HG03045 (cell line): ENCODE data around the gene CDK14.

Experiments
- ATAC-seq: cut with Tn5 transposase; IDR thresholded peaks from one replicate; pipeline ENCODE4 v1.9.1; 2021; ENCODE audit warnings: mild to moderate bottlenecking, moderate library complexity; ENCODE audit not compliant: unreplicated experiment

CDK14 gene

DNA sequence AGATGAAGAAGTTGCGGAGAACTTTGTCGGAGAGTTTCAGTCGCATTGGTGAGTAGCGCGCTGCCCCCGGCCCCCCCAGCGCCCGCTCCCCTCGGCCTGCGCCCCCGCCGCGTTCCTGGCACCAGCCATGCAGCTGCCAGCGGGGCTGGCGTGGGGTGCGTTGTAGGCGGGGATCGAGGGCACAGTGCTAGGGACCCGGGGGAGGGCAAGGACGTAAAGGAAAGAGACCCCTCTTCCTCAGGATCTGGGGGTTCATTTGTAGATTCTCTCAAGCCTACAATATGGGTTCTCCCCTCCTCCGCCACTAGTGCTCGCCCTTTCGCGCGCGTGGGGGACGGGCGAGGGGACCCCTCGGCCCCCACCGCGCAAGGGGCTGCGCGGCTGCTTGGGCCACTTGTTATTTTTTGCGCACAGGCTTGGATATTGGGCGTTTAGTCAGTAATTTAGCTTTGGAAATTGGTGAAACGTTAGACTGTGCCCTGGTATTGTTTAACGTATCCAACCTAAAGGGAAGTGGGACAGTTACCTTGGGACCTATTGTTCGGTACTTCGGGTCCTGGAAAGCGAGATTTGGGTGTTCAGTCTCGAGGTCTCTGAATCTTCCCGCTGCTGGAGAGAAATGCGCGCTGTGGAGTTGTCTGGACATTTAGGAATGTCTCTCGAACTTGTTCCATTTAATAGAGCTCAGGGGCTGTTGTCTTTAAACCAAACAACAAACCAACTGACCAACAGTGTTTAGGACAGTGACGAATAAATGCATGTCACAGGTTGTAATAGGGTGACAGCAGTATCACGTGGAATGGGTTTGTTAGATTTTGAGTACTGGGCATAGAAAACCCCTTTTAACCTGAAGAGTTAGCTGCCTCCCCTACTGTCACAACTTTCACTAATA lies 796 bp downstream of the CDK14 start:
- peak; percentile 13 for ATAC-seq

DNA sequence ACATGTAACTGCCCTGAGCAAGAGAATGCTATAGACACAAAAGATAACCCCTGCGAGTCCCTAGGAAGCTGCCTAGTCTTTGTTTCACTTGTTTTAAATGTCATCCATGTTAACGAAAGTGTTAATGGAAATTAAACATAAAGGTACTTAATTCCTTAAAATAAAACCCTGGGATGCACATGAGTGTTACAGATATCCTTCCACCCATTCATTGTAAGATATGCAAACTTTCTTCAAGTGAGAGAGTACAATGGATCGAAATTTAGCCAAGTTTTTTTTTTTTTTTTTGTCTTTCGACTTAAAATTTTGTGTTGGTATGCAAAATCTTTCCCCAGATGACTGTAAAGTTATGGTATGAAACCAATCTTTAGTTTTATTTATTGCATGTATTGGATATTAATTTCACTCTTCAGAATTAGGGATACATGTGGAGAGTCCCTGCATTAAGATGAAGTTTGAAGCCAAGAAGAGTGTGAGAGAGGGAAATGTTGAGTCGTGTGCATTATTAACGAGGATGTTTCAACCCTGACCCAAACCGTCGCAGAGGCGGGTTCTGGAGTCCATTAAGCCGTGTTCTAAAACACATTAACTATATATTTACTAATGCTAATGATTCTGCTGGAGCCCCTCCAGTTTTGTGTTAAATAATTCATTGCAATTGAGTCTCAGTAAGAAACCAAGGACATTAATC lies 1.6 kb downstream of the CDK14 start:
- no peak for ATAC-seq

DNA sequence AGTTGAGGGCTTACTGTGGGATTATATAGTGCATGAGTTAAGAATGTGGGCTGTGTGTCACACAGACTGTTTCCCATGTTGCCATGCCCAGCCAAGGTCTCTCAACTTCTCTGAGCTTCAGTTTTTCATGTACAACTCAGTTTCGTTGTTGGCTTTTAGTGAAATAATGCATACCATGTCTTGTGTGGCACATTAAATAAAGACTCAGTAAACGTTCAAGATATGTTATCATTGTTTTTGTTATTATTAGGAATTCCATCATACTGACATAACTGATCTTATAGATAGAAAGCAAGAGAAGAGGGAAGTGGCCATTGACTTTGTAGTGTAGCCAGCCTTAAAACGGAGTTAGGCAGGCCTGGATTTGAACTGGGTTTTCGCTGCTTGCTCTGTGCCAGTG lies 2.9 kb downstream of the CDK14 start:
- ATAC-seq = no peak

DNA sequence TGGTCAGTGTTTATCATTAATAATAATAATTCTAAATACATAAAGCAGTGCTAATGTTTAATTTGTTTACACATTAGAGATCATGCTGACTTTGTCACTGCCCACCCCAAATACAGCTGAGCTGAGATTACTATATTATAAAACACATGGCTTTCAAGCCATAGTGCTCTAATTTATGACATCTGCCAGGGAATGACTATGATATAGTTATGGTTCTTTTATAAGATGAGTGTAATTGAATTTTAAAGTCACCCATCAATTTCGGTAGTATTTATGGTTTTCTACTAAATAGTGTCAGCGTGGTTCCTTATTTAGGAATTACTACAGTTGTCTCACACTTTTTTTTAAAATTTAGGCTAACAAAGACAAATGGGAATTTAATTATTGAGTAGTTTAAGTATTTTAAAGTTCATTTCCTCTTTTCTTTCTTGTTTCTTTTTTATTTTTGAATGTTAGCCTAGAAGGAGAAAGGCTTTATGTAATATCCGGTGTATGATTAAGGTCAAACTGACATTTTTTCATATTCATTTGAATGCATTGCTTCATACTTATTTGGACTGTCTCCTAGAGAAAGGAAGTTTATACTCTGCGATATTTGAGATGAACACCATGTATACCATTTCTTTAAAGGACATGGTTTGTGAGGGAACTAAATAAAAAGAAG lies 3.9 kb downstream of the CDK14 start:
- ATAC-seq = no peak

DNA sequence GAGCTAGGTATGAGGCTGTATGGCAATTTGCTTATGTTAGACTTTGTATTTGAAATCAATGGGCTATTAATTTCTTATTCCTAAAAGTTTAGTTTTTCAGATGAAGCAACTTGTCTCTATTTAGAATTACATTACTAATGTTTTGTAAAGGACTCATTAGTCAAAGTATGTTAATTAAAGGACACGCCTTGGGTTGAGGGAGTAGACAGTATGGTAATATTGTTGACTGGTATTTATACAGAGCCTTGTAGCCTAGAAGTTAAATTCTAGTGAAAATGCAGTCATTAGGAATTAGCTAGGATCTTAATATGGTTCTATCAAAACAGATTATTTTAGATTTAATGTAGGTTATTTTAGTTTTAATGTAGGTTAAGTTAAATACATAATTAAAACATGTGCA lies 6.2 kb downstream of the CDK14 start:
- no peak for ATAC-seq

DNA sequence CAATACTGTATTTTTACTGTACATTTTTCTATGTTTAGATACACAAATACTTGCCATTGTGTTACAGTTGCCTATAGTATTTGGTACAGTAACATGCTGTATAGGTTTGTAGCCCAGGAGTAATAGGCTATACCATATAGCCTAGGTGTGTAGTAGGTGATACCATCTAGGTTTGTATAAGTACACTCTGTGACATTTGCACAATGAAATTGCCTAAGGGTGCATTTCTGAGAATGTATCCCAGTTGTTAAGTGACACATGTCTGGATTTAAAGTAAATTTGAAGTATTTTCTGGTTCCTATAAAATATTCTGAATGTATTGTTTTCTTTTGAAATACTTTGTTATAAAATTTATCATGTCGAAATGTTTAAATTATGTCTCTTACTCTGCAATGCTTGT lies 7.2 kb downstream of the CDK14 start:
- no peak for ATAC-seq

DNA sequence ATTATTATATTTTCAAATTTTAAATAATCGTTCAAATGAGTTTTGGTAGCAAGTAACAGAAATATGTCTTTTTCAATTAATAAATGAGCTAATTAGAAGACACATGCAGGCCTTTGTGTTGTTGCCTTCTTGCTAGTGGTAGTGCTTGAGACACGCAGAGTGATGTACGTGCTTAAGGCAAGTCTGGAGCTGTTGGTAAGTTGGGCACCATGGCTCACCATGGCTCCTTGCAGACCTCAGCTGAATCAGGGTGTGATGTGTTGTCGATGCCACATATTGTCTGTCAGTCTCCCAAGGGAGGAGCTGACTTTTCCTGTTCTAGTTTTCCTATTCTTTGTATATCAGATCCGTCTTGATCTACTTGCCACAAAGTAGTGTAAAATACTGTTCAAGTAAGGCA lies 8.3 kb downstream of the CDK14 start:
- ATAC-seq = no peak

DNA sequence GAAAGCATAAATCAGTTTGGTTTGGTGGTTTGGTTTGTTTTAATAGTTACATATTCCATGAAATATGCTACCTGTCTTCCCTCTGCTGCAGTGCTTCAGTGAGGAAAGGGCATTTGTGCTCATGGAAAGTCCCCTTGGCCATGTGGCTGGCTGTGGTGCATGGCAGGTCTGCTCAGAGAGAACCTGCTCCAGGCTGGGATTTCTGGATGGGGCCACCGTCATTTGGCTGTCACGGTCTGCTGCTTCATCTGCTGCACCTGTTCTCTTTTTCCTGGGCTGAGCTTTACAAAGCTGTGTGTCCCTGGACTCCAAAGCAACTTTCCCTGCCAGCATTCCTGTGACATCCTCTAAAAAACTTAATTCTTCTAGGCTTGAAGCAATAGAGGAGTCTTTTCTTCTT lies 8.9 kb downstream of the CDK14 start:
- no peak for ATAC-seq

DNA sequence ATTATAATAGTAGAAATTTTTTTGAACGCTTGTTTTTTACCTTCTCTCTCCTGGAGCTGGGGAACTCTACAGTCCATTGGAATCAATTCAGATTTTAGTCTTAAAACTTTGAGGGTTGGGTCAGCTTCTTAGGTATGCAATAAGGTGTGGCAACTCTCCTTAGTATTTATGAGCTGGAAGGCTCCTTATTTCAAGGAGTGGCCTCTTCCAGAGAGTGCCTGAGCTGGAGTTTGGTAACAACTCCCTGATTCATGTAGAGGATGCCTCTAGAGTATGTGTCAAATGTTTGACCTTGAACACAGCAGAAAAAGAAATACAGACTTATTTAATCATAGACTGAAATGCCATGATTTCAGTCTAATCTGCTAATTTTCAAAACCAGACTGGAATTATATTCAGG lies 11.1 kb downstream of the CDK14 start:
- ATAC-seq = no peak

DNA sequence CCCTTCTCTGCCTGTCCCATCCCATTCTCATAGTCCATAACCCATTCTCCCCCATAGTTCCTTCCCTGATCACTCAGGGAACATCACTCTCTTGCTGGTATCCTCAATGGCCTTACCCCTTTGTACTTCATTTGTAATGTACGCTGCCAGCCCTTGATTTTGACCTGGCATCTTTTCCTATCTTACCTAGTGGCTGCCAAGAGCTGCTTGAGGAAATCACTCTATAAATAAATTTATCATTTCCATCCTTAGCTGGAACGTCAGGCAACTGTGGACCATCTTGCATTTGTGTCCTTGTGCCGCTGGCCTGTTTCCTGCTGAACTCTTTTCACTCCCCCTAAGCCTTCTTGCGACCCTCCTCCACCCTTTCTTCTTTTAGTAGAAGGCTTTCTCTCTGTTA lies 14.0 kb downstream of the CDK14 start:
- ATAC-seq = no peak

DNA sequence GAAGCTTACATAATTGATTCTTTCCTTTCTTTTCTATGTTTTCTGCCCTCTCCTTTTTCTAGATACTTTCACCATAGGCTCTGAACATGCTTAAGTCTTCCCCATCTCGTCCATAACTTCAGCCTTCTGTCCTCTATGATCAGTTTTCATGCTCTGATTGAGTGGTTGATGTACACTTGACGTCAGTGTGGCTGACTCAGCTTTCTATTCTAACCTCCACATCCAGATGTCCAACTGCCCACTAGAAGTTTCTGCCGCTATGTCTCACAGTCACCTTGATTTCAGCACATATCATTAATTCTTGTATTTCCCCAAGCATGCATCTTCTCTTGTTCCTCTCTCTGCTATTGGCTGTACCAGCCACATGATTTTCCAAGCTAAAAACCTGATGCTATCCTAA lies 15.0 kb downstream of the CDK14 start:
- no peak for ATAC-seq

DNA sequence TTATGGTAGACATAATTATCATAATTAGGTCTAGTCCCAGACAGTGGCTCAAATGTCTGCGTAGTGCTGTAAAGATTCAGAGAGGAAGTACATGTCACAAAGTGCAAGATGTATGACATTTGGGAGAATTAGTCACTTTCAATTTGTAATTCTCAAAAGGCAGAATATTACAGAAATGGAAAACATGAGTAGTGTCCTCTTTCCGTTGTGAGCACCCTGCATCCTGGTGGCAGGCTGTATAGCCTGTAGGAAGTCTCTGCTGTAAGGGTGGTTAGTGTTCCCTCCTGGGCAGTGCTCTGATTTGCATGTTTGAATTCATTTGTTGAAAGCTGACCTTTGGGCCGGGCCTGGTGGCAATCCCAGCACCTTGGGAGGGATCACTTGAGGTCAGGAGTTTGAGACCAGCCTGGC lies 17.0 kb downstream of the CDK14 start:
- ATAC-seq = peak; percentile 69

DNA sequence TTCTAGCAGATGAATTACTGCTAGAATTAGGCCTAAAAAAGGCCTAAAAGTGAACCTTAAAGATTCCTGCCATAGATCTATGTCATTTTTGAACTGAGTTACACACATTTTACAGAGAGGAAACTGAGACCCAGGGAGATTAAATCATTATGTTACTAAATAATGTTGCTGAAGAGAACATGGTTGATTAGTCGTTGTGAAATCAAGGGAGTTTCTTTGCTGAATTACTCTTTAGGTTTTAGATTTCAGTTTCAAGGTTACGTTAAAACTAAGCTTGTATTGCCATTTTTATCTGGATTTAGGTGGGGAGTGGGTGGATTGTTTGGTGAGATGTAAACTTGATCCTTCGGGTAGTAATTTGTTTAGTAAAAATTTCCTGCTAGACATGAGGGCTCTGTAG lies 21.3 kb downstream of the CDK14 start:
- no peak for ATAC-seq

DNA sequence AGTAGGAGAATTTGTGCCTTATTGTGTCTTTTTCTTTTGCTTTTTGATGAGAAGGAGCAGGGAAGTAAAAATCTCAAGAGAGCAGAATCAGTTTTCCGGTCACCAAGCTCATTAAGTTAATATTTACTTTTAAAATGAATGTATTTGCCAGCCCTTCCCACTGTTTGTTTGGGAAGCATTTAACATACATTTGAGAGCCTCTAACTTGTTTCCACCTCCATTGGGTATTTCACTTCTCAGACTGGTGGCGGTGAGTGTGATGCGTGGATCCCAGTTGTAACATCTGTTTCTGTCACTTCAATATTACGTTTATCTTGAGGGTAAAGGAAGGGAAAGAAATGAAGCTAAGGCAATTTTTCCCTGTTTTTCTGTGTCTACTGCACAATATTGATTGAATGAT lies 22.8 kb downstream of the CDK14 start:
- ATAC-seq = no peak

DNA sequence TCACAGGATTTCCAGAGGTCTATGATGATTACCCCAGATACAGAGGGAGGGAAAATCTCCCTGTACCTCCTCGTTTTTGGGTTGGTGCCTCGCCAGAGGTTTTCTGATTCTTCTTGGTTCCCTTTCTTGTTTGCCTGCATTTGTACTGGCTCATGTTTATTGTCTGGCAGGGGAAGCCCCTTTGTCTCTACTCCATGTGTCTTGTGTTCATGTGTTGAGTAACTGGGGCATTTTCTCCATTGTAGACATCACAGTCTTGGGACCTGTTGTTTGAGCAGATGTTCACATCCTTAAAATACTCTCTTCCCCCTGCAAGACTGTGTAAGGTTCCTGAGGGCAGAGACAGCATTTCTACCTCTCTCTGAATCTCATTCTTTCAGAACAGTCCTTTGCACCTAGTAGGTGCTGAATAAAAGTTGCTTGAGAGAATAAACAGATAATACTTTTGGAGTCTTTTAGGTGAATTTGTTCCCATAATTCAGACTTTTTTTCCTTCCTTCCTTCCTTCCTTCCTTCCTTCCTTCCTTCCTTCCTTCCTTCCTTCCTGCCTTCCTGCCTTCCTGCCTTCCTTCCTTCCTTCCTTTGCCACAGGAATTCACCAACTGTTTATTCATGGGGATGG lies 25.1 kb downstream of the CDK14 start:
- ATAC-seq = peak; percentile 68

DNA sequence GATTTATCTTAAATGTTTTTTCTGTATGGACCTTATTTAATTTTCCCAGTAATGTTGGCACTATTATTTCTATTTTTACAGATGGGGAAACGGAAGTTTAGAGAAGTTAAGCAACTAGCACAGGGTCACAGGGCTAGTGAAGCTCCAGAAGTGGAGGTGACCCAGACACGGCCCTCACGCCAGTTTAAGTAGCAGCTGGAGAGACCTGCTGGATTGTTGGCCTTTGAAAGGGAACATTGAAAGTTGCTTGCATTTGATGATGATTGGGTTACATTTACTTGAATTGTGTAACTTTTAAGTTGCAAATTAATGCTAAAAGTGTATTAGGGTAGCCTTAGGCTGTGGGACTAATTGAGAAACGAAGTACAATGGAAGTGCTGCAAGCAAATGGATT lies 25.6 kb downstream of the CDK14 start:
- ATAC-seq = no peak

DNA sequence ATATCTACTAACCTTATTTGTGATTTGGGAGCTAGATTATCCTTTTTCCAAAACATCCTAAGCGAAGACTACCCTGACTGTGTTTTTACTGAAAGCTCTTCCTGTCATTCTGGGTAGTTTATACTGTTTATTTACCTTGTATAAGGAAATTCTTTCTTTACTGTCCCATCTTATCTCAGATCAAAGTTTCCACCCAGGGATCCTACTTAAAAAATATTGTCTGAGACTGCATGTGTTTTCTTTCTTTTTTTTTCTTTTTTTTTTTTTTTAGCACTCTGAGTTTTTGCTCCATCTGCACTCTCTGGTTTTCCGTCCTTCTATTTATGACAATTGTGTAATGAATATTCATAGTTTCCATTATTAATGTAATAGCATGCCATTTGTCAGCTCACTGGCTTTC lies 26.5 kb downstream of the CDK14 start:
- no peak for ATAC-seq

DNA sequence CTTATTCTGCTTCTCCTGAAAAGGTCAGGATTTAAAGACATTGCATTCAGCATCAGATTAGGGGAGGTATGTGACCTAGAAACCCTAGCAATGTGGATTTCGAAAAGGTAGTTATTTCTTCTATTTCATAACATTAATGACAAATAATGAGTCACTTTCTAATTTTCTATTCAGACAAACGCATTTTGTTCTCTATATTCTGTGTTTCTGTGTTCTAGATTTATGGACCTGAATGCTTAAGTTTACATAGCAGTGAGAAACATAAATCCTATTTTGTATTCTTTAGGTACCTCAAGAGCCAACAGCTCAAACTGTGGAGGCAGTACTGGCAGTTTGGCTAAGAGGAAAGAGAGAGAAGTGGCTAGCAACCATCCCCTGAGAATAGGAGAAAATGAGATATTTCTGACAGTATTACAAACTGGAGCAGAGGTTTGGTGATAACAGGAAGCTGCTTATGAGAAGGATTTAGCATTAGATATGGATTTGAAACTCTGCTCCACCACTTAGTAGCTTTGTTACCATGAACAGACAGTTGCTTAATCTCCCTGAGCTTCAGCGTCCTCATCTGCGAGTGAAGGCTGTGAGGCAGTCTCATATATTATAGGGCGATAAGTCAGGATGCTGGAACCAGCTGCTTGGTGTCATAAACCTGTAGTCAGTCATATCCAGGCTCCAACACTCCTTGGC lies 28.2 kb downstream of the CDK14 start:
- no peak for ATAC-seq

DNA sequence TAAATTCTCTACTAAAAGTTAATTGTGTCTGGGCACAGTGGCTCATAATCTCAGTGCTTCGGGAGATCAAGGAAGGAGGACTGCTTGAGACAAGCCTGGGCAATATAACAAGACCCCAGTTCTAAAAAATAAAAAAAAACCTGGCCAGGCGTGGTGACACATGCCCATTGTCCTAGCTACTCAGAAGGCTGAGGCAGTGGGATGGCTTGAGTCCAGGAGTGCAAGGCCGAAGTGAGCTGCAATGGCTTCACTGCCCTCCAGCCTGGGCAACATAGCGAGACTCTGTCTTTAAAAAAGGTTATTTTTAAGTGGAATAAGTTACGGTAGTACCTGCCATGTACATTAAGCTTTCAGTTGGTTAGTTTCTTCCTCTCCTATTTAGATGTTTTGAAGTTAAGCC lies 28.9 kb downstream of the CDK14 start:
- ATAC-seq = no peak

DNA sequence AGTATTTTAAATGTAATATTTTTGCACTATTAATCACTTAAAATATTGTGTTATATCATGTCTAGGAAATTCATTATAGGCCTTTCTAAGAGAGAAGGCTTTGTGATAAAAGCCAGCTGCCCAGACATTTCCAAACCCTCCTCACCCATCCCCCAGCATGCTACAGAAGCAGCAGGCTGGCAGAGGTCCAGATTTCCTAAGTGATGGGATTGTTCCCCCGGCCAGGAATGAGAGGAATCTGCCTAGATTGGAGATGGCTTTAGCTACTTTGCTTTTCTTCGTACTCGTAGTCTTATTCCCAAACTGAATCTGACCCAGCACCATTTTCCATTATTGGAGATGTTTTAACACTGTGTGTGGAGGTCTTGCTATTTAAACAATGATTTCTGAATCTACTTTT lies 29.4 kb downstream of the CDK14 start:
- no peak for ATAC-seq

DNA sequence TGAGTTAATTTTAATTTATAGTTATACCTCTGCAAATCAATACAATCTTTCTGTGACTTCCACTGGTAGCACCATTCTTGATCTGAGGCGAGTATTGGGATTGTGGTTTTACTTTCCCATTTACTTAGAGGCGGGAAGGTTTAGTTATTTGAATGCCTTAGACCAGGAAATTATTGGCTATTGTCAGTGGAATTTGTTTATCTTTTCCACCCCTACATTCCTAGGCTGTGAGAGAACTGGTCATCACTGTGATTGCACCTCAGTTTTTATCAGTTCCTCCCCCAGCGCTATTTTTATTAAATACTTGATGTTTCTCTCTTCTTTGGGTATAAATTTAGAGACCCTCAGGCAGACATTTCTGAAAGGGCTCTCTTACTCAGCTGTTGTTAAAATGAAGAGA lies 29.9 kb downstream of the CDK14 start:
- ATAC-seq = no peak
